Ovary (tissue), 3 donors: Measurements from ENCODE around the gene LDB2.
"Not testable (repeated sequence)": the region's sequence is repeated elsewhere in the genome, so short reads cannot be mapped to it uniquely, and the experiment has no call there.

ENCODE experiments used
- POLR2A ChIP-seq: fragments of 450-650 bp; IDR thresholded peaks from one replicate; pipeline ENCODE4 v1.6.1; 2017; ENCODE audit warnings: antibody characterized with exemption, mild to moderate bottlenecking, moderate library complexity
- TF ChIP-seq, protein P1 (sequence below), 3 donors: fragments of 450-650 bp in 2 of 3; fragments of 200-600 bp in 1 of 3; IDR thresholded peaks; one replicate each; pipeline versions ENCODE4 v1.5.1 to v1.8.0; 2016 to 2022; ENCODE audit warnings: antibody characterized with exemption in 3 of 3, mild to moderate bottlenecking in 1 of 3
- donor health status: DM: no; HTN: no; CAD: no.

DNA sequence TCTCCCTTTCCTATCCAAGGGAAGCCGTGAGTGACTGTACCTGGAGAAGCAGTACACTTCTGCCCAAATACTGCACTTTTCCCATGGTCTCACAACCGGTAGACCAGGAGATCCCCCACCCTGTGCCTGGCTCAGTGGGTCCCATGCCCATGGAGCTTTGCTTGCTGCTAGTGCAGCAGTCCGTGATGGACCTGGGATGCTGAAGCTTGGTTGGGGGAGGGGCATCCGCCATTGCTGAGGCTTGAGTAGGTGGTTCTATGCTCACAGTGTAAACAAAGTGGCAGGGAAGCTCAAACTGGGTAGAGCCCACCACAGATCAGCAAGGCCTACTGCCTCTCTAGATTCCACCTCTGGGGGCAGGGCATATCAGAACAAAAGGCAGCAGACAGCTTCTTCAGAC is 269.6 kb downstream of the LDB2 start:
- TF ChIP-seq, protein P1, sequence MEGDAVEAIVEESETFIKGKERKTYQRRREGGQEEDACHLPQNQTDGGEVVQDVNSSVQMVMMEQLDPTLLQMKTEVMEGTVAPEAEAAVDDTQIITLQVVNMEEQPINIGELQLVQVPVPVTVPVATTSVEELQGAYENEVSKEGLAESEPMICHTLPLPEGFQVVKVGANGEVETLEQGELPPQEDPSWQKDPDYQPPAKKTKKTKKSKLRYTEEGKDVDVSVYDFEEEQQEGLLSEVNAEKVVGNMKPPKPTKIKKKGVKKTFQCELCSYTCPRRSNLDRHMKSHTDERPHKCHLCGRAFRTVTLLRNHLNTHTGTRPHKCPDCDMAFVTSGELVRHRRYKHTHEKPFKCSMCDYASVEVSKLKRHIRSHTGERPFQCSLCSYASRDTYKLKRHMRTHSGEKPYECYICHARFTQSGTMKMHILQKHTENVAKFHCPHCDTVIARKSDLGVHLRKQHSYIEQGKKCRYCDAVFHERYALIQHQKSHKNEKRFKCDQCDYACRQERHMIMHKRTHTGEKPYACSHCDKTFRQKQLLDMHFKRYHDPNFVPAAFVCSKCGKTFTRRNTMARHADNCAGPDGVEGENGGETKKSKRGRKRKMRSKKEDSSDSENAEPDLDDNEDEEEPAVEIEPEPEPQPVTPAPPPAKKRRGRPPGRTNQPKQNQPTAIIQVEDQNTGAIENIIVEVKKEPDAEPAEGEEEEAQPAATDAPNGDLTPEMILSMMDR (IDR thresholded peaks at IDR 0.05) = not testable (repeated sequence)
- not testable (repeated sequence) for TF ChIP-seq POLR2A
